ENCODE measurements around the gene ENTREP1. TPM values are rescaled to one million over a fixed set of nuclear protein-coding genes. Genes with fewer than 3 reads are reported as not detected.
"Not testable (repeated sequence)": the region's sequence is repeated elsewhere in the genome, so short reads cannot be mapped to it uniquely, and the experiment has no call there.

Gene ENTREP1
- 1 to 10 TPM; 1.6 to 2.5 (median 2.0) TPM for polyA plus RNA-seq (ENCODE audit: insufficient read length in 3 of 3)

DNA sequence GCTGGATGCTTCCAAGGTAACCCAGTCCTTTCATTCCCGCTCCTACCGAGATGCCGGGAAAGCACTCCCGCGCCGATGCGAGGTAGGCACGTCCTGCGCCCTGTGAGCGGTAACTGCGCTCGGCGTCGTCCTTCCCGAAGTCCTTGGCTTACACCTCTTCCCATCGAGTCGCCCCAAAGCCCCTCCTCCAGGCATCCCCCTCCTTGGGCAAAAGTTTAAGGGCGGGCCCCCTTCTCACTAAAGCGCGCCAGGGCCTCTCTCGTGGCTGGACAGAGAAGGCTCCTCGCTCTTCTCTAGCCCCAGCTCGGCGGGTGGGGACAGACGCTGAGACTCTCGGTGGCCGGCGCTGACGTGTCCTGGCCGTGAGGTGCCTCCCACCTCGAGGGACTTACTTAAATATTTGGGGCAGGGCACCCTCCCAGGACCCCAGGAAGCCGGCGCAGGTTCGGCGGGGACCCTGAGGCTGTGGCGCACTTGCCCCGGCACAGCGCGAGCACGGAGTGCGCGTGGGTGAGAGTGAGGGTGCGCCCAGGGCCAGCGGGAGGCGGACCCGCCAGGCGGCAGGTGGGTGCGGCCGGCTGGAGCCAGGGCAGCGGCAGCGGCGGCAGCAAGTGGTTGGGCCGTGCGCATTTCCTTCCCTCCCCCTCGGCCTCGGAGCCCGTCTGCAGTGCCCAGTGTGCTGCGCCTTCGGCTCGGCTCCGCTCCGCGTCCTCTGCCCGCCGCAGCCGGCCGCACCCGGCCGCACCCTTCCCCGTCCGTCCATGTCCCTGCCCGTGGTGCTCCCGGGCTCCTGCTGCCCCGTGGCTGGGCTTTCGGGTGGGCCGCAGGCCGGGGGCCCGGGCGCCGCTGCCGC is at the start of gene ENTREP1:
Gene ENTREP1 (plus strand): TSS at position 667 of the 853 bp plus-strand sequence. CDS start 95 bp downstream, at position 762.
- DNase-seq (ENCODE audit: low read depth in 3 of 3, low spot score in 2 of 3) = no peak

DNA sequence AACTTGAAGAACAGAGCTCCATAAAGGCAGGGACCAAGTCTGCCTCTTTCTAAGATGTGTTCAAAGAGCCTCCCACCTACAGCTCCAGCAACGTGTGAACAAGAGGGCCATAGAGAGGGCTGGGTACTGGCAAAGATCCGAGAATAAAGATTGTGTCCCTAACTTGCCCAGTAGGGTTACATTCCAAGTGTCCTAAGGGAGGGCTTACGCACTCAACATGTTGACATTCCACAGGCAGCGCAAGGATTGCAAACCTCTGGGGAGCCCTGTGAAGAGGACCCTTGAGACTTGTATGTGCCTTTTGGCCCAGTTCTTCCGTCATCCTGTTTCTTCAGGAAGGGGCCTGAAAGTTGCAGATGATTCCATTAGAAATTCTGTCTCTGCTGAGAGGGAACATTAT is 48.2 kb upstream of the ENTREP1 start:
- DNase-seq (ENCODE audit: low read depth in 3 of 3, low spot score in 2 of 3) = no peak

GRCh38 chr9:69279084-69279731 is 45.8 kb upstream of the ENTREP1 start:
- DNase-seq (ENCODE audit: low read depth in 3 of 3, low spot score in 2 of 3) = no peak

DNA sequence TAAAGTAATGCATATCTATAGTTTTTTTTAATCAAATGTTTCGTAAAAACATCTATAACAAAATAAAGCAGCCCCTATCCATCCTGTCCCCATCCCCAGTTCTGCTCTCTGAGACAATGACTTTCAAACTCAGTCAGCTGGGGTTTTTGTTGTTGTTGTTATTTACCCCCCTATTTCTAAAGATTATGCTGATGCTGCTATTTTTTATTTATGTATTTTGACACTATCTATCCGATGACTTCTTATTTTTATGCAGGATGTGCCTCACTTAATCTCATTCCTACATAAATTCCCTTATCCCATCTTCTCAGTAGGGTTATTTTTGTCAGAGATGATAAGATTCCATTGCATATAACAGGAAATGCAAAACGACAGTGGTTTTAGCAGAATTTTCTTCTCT is 45.3 kb upstream of the ENTREP1 start:
- DNase-seq (ENCODE audit: low read depth in 3 of 3, low spot score in 2 of 3) = no peak

DNA sequence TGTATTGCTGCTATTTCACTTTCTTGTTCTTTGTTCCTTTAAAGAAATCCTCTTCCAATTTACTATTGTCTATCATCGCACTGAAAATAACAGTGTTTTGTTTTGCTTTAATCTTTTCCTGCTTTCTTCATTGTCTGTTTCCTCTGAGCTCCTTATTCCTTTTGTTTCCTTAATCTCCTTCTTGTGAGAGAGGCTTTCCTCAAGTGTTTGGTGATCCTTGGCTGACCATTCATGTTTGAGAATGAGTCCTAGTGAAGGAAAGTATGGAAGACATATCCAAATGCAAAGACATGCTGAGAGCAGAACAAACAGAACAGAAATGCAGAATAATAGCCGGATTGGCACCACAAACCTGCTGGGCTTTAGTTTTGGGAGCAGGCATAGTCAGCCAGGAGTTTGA is 42.0 kb upstream of the ENTREP1 start:
- no peak for DNase-seq (ENCODE audit: low read depth in 3 of 3, low spot score in 2 of 3)

GRCh38 chr9:69292078-69292477 is 32.9 kb upstream of the ENTREP1 start:
- no peak for DNase-seq (ENCODE audit: low read depth in 3 of 3, low spot score in 2 of 3)

DNA sequence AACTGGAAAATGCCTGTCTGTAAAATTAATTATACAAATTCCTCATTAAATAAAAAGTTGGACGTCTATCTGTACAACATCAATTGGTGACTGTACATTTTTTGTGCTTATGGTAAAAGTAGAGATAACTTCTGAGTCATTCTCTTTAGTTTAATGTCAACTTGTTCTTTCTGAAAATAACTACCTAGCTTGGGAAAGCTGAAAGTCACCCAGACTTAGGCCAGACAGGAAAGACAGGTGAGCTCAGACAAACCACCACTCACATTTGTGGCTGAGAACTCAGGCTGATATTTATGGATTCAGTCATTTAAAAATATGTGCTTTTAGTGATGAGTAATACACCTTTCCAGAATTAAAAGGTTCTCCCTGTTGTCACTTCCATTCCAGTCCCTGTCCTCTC is 31.9 kb upstream of the ENTREP1 start:
- DNase-seq (ENCODE audit: low read depth in 3 of 3, low spot score in 2 of 3) = no peak

GRCh38 chr9:69295872-69296552 is 29.0 kb upstream of the ENTREP1 start:
- no peak for DNase-seq (ENCODE audit: low read depth in 3 of 3, low spot score in 2 of 3)

DNA sequence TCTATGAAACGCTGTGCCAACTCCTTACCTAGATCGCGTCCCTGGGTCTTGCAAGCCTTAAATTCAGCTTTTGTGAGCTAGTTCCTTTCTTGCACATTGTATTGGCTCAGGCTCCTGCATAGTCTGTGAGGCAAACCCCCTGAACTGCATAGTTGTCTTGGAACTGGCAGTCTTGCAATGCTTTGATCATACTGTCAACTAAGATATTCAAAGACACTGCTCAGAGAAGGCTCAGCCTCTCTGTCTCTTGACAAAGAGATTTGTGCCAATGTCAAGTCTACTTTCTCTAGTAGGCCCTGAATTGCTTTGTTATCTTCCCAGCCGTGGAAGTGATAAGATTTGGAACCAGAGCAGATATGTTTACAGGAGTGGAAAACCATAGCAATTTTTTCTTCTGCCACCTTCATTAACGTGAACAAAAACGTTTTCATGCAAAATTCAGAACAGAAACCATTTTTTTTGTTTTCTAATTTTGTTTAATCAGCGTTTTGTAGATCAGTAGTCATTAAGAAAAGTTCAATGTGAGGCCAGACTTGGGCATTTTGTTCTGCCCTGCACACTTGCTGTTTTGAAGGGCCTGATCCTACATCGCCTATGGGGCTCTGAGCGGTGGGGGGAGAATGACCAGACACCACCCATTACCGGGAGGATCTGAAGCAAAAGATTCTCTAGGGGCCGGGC is 27.6 kb upstream of the ENTREP1 start:
- no peak for DNase-seq (ENCODE audit: low read depth in 3 of 3, low spot score in 2 of 3)

DNA sequence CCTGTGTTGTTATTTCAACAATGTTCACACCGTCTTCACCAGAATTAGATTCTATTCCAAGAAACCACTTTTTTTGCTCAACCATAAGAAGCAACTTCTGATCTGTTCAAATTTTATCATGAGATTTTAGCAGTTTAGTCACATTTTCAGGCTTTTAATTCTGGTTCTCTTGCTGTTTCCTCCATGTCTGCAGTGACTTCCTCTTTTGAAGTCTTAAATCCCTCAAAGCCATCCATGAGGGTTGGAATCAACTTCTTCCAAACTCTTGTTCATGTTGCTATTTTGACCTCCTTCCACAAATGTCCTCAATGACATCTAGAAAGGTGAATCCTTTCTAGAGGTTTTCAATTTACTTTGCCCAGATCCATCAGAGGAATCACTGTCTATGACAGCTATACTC is 25.7 kb upstream of the ENTREP1 start:
- DNase-seq (ENCODE audit: low read depth in 3 of 3, low spot score in 2 of 3) = no peak

GRCh38 chr9:69299826-69300225 is 25.2 kb upstream of the ENTREP1 start:
- no peak for DNase-seq (ENCODE audit: low read depth in 3 of 3, low spot score in 2 of 3)

DNA sequence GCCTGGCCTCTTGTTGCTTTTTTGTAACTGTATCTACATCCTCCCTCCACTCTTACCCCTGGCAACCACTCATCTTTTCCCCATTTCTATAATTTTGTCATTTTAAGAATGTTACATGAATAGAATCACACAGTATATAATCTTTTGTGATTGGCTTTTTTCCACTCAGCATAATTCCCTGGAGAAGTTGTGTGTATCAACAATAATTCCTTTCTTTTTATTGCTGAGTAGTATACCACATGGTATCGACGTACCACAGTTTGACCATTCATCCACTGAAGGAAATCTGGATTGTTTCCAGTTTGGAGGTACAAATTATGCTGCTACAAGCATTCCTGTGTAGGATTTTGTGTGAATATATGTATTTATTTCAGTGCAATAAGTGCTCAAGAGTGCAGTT is 21.7 kb upstream of the ENTREP1 start:
- no peak for DNase-seq (ENCODE audit: low read depth in 3 of 3, low spot score in 2 of 3)

DNA sequence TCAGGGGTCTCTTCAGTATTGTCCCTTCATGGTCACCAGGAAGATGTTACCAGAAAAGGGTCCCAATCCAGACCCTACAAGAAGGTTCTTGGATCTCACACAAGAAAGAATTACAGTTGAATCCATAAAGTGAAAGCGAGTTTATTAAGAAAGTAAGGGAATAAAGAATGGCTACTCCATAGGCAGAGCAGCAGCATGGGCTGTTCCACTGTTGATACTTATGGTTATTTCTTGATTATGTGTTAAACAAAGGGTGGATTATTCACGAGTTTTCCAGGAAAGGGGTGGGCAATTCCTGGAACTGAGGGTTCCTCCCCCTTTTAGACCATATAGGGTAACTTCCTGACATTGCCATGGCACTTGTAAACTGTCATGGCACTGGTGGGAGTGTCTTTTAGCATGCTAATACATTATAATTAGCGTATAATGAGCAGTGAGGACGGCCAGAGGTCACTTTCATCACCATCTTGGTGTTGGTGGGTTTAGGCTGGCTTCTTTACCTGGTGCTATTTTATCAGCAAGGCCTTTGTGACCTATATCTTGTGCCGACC is 18.0 kb upstream of the ENTREP1 start:
- DNase-seq (ENCODE audit: low read depth in 3 of 3, low spot score in 2 of 3) = not testable (repeated sequence)

DNA sequence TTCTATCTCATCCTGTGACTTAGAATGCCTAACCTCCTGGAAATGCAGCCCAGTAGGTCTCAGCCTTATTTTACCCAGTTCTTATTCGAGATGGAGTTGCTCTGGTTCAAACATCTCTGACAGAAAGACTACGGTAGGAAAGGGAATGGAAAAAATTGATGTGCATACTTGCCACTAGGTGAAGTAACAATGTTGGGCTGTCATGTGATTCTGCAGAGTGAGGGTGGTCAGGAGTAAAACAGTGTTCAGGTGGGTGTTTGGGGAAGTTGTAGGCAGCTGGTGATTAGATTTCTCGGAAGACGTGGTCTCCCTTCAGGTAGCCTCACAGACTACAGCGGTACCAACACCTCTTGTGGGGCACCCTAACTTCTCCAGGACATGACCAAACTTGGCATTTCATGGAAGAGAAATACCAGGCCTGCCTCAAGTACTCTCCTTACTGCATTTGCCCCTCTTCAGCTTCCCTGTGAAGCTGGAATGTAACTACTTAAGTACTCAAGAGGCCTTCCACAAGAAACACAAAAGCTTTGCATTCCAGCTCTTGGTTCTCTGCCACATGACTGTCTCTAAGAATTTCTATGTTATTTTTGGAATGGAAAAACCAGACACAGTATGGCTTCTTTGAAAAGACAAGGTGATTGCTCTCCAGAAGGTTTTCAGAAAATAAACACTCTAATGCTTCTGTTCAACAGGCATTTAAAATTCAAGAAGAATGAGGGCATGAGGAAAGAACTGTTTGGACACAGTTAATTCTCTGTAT is 17.4 kb upstream of the ENTREP1 start:
- DNase-seq (ENCODE audit: low read depth in 3 of 3, low spot score in 2 of 3) = no peak

DNA sequence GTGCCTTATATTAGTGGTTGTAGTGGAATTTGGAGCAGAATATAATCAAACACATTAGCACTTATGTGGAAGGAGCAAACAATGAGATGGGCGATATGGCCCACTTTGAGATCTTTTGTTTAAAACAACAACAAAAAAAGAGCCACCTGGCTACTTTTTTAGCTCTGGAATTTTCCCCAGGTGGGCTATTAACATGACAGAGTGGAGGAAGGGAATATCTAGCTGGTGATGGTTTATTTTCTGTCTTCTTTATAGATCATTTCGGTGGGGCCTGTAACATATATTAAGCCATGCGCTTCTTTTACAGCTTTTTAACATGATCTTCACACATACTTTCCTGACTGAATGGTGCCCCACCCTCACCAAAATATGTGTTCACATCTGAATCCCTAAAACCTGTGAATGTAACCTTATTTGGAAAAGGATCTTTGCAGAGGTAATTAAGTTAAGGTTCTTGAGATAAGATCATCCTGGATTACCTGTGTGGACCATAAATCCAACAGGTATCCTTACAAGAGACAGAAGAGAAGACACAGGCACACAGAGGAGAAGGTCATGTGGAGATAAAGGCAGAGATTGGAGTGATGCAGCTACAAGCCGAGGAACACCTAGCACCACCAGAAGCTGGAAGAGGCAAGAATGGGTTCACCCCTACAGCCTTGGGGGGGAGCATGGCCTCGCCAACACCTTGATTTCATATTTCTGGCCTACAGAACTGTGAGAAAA is 16.6 kb upstream of the ENTREP1 start:
- DNase-seq (ENCODE audit: low read depth in 3 of 3, low spot score in 2 of 3) = no peak

DNA sequence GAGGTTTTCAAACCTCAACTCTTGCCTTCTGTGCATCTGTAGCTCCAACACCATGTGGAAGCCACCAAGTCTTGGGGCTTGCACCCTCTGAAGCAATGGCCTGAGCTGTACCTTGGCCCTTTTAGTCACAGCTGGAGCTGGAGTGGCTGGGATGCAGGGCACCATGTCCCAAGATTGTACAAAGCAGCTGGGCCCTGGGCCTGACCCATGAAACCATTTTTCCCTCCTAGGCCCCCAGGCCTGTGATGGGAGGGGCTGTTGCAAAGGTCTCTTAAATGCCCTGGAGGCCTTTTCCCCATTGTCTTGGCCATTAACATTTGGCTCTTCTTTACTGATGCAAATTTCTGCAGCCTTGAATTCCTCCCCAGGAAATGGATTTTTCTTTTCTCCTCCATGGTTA is 11.8 kb upstream of the ENTREP1 start:
- DNase-seq (ENCODE audit: low read depth in 3 of 3, low spot score in 2 of 3) = no peak

GRCh38 chr9:69314547-69314946 is 10.5 kb upstream of the ENTREP1 start:
- no peak for DNase-seq (ENCODE audit: low read depth in 3 of 3, low spot score in 2 of 3)

DNA sequence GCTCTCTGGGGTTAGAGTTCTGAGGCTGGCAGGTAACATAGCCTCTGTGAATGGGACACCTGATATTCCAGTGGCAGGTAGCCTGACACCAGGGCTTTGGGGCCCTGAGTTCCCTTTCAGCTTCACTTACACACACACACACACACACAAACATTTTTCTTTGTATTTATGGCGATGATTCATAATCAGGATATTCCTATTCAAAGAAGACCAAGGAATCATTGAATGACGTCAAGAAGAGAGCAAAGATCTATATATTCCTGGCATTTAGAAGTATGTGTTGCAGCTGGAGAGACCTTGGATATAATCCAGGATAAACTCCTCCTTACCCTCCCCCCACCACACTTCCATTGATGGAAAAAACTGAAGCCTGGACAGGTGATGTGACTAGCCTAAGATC is 7.9 kb upstream of the ENTREP1 start:
- no peak for DNase-seq (ENCODE audit: low read depth in 3 of 3, low spot score in 2 of 3)

- DNase-seq (ENCODE audit: low read depth in 3 of 3, low spot score in 2 of 3) = no peak
Observed at GRCh38 chr9:69317894-69318293, 7.1 kb upstream of the ENTREP1 start.
